H9 (cell line): ENCODE data around the gene TRIAP1. TPM values are rescaled to one million over a fixed set of nuclear protein-coding genes. Genes with fewer than 3 reads are reported as not detected.
A peak's percentile ranks its signal among the peaks of the same experiment; 100 is the strongest.

Experiments
- DNase-seq: peaks from one replicate; pipeline ENCODE4 v3.0.0-alpha.2; 2017
- H2AFZ ChIP-seq: one replicate; pipeline ENCODE4 v1.6.1; 2013; ENCODE audit warnings: mild to moderate bottlenecking, low read length, control low read depth, moderate library complexity
- H2AK5ac ChIP-seq: 2 replicates; pipeline ENCODE4 v1.6.1; 2013; ENCODE audit warnings: low read length, control low read depth, mixed read lengths; ENCODE audit not compliant: insufficient read length
- H2BK120ac ChIP-seq: one replicate; pipeline ENCODE4 v1.6.1; 2013; ENCODE audit warnings: low read depth, mild to moderate bottlenecking, low read length, control low read depth, inconsistent platforms; ENCODE audit not compliant: poor library complexity, severe bottlenecking
- H2BK12ac ChIP-seq: 2 replicates; pipeline ENCODE4 v1.6.1; 2013; ENCODE audit warnings: low read length, control low read depth, mixed read lengths, low read depth; ENCODE audit not compliant: insufficient read length
- H2BK15ac ChIP-seq: 2 replicates; pipeline ENCODE4 v1.6.1; 2013; ENCODE audit warnings: low read depth, low read length, control low read depth
- H2BK20ac ChIP-seq: one replicate; pipeline ENCODE4 v1.6.1; 2013; ENCODE audit warnings: low read depth, mild to moderate bottlenecking, low read length, control low read depth, inconsistent platforms; ENCODE audit not compliant: poor library complexity, severe bottlenecking
- H2BK5ac ChIP-seq: 2 replicates; pipeline ENCODE4 v1.6.1; 2013; ENCODE audit warnings: low read length, control low read depth, mixed read lengths; ENCODE audit not compliant: insufficient read length
- H3K14ac ChIP-seq: 2 replicates; pipeline ENCODE4 v1.6.1; 2013; ENCODE audit warnings: low read length, control low read depth; ENCODE audit not compliant: insufficient read depth
- H3K18ac ChIP-seq: 2 replicates; pipeline ENCODE4 v1.6.1; 2013; ENCODE audit warnings: low read depth, mild to moderate bottlenecking, mixed read lengths, low read length, control low read depth; ENCODE audit not compliant: insufficient read length
- H3K23ac ChIP-seq: 2 replicates; pipeline ENCODE4 v1.6.1; 2013; ENCODE audit warnings: low read length, control low read depth, mixed read lengths, low read depth; ENCODE audit not compliant: insufficient read length
- H3K23me2 ChIP-seq: 2 replicates; pipeline ENCODE4 v1.6.1; 2013; ENCODE audit warnings: low read depth, mild to moderate bottlenecking, mixed read lengths, low read length, control low read depth; ENCODE audit not compliant: insufficient read length, poor library complexity, severe bottlenecking
- H3K27ac ChIP-seq: 2 replicates; pipeline ENCODE4 v1.5.1; 2013; ENCODE audit warnings: low read length, control low read depth, mixed read lengths, low read depth; ENCODE audit not compliant: insufficient read length
- H3K27me3 ChIP-seq: 2 replicates; pipeline ENCODE4 v1.6.1; 2013; ENCODE audit warnings: low read length, control low read depth, inconsistent platforms; ENCODE audit not compliant: insufficient read depth
- H3K4ac ChIP-seq: 2 replicates; pipeline ENCODE4 v1.6.1; 2013; ENCODE audit warnings: low read depth, mild to moderate bottlenecking, control low read depth, inconsistent platforms, low read length, moderate library complexity
- H3K4me1 ChIP-seq: 2 replicates; pipeline ENCODE4 v1.6.1; 2013; ENCODE audit warnings: low read length, control low read depth, inconsistent platforms; ENCODE audit not compliant: insufficient read depth
- H3K4me2 ChIP-seq: 2 replicates; pipeline ENCODE4 v1.6.1; 2013; ENCODE audit warnings: low read length, control low read depth, mixed read lengths; ENCODE audit not compliant: insufficient read length, insufficient read depth
- H3K56ac ChIP-seq: 2 replicates; pipeline ENCODE4 v1.6.1; 2013; ENCODE audit warnings: low read depth, mild to moderate bottlenecking, mixed read lengths, low read length, control low read depth; ENCODE audit not compliant: insufficient read length
- H3K79me1 ChIP-seq: 2 replicates; pipeline ENCODE4 v1.6.1; 2013; ENCODE audit warnings: low read depth, mild to moderate bottlenecking, moderate library complexity, low read length, control low read depth, inconsistent platforms; ENCODE audit not compliant: insufficient read depth, poor library complexity, severe bottlenecking
- H3K79me2 ChIP-seq: 2 replicates; pipeline ENCODE4 v1.6.1; 2013; ENCODE audit warnings: low read length, control low read depth, inconsistent platforms; ENCODE audit not compliant: insufficient read depth
- H3K9ac ChIP-seq: 2 replicates; pipeline ENCODE4 v1.6.1; 2013; ENCODE audit warnings: low read length, control low read depth, mixed read lengths; ENCODE audit not compliant: insufficient read length; ENCODE audit errors: extremely low read depth
- H3K9me3 ChIP-seq: one replicate; pipeline ENCODE4 v1.6.1; 2013; ENCODE audit warnings: low read depth, low read length, inconsistent platforms; ENCODE audit not compliant: control insufficient read depth
- H3T11ph ChIP-seq: one replicate; pipeline ENCODE4 v1.6.1; 2013; ENCODE audit warnings: mild to moderate bottlenecking, low read length, control low read depth, inconsistent platforms
- H4K20me1 ChIP-seq: one replicate; pipeline ENCODE4 v1.6.1; 2013; ENCODE audit not compliant: control insufficient read depth, insufficient read length, insufficient read depth
- H4K5ac ChIP-seq: 2 replicates; pipeline ENCODE4 v1.6.1; 2013; ENCODE audit warnings: low read depth, mild to moderate bottlenecking, mixed read lengths, low read length, control low read depth; ENCODE audit not compliant: insufficient read length
- H4K8ac ChIP-seq: replicated peaks from 2 replicates; pipeline ENCODE4 v1.6.1; 2013; ENCODE audit warnings: low read length, control low read depth, mixed read lengths, low read depth; ENCODE audit not compliant: insufficient read length
- H4K91ac ChIP-seq: 2 replicates; pipeline ENCODE4 v1.6.1; 2013; ENCODE audit warnings: low read depth, mild to moderate bottlenecking, moderate library complexity, mixed read lengths, low read length, control low read depth; ENCODE audit not compliant: insufficient read length
- H3K27ac Mint-ChIP-seq, 3 experiments: 2 replicates in 2 of 3; 3 replicates in 1 of 3; pipeline ENCODE4 v1.8.0; 2020 to 2021; ENCODE audit warnings: mixed read lengths in 3 of 3, mild to moderate bottlenecking in 1 of 3, moderate library complexity in 1 of 3
- H3K27me3 Mint-ChIP-seq: 2 replicates; pipeline ENCODE4 v1.8.0; 2021; ENCODE audit warnings: low read depth, mild to moderate bottlenecking, moderate library complexity, mixed read lengths
- H3K36me3 Mint-ChIP-seq, 3 experiments: 2 replicates in 2 of 3; 3 replicates in 1 of 3; pipeline ENCODE4 v1.8.0; 2020 to 2021; ENCODE audit warnings: low read depth in 3 of 3, mixed read lengths in 3 of 3; ENCODE audit not compliant: insufficient read depth in 1 of 3
- H3K4me1 Mint-ChIP-seq, 2 experiments: 2 replicates each; pipeline ENCODE4 v1.8.0; 2020; ENCODE audit warnings: mixed read lengths in 2 of 2
- H3K4me3 Mint-ChIP-seq, 2 experiments: 2 replicates in 1 of 2; 3 replicates in 1 of 2; pipeline ENCODE4 v1.8.0; 2020 to 2021; ENCODE audit warnings: mild to moderate bottlenecking in 2 of 2, mixed read lengths in 2 of 2, moderate library complexity in 1 of 2
- H3K9me3 Mint-ChIP-seq, 2 experiments: 2 replicates in 1 of 2; 3 replicates in 1 of 2; pipeline ENCODE4 v1.8.0; 2020; ENCODE audit warnings: mild to moderate bottlenecking in 2 of 2, mixed read lengths in 2 of 2, moderate library complexity in 1 of 2
- CTCF ChIP-seq: fragments of 200-600 bp; sonication (generic); conservative IDR thresholded peaks from 3 replicates; pipeline ENCODE4 v1.8.0; 2021; ENCODE audit warnings: antibody characterized with exemption, mild to moderate bottlenecking
- whole genome bisulfite sequencing: extraction: QIAGEN DNeasy Blood & Tissue Kit; methylation state at CpG from one replicate; pipeline ENCODE4 v1.1.7; 2013; ENCODE audit warnings: missing lambda C conversion rate, low lambda C conversion rate, mixed read lengths; ENCODE audit not compliant: insufficient read length; ENCODE audit errors: extremely low coverage; 5-methylcytosine and 5-hydroxymethylcytosine counted together
- total RNA-seq: library from RNA; stranded (reverse); gene quantifications from 2 replicates; pipeline ENCODE4 v1.2.1, GENCODE V29; 2021

The TRIAP1 gene
- total RNA-seq, 1 experiment from 2014 or later: 70.4 TPM

GRCh38 chr12:120466560-120467315, 20.6 kb upstream of the TRIAP1 start:
- Mint-ChIP-seq H3K36me3 (peaks cover 44 to 61% (median 55%) of the 10 kb centered on the region in 3 experiments), H3K9me3 (no peaks in the 10 kb centered on the region), H3K27me3 (no peaks in the 10 kb centered on the region), H3K4me3 (peak overlapping the region; percentile 4 to 52; a peak in 2 of 5 replicates), H3K4me1 (peaks cover 17 to 24% of the 10 kb centered on the region in 2 experiments), H3K27ac (peak overlapping the region in 2 of 3 experiments; percentile 83; a peak in 3 of 7 replicates)
- DNase-seq: peak; percentile 72
- H2BK12ac ChIP-seq: no peak overlapping the region
- H2AFZ ChIP-seq: no peak overlapping the region
- no peak overlapping the region for H3K4me2 ChIP-seq
- WGBS: no CpG with 5 or more reads among the region's 8 CpGs
- no peak overlapping the region for H4K8ac ChIP-seq
- no peak overlapping the region for H3K14ac ChIP-seq
- no peak overlapping the region for H2BK5ac ChIP-seq
- H3T11ph ChIP-seq: no peak overlapping the region
- H3K4ac ChIP-seq: no peak overlapping the region
- no peak overlapping the region for H4K5ac ChIP-seq
- H4K20me1 ChIP-seq: no peaks in the 10 kb centered on the region
- H3K79me2 ChIP-seq: peaks cover 11% of the 10 kb centered on the region; the same call in 1 of the 2 replicates
- H3K9ac ChIP-seq: no peak overlapping the region
- no peak overlapping the region for H3K18ac ChIP-seq
- no peak overlapping the region for H3K56ac ChIP-seq
- peaks cover 3% of the 10 kb centered on the region for H3K79me1 ChIP-seq
- no peak overlapping the region for H4K91ac ChIP-seq
- peaks cover 7% of the 10 kb centered on the region for H3K23me2 ChIP-seq
- TF ChIP-seq CTCF: peak; percentile 73
- no peak overlapping the region for H2BK20ac ChIP-seq
- no peak overlapping the region for H3K23ac ChIP-seq
- no peak overlapping the region for H2AK5ac ChIP-seq
- H3K27me3 ChIP-seq: no peaks in the 10 kb centered on the region
- H3K4me1 ChIP-seq: no peaks in the 10 kb centered on the region
- no peak overlapping the region for H3K27ac ChIP-seq
- no peak overlapping the region for H2BK15ac ChIP-seq
- H3K9me3 ChIP-seq: no peaks in the 10 kb centered on the region
- no peak overlapping the region for H2BK120ac ChIP-seq
